ENCODE measurements around the gene PCBP3.

- no peak for TF ChIP-seq CTCF (IDR thresholded peaks at IDR 0.05; ENCODE audit: extremely low read depth in 1 of 2, insufficient read depth in 1 of 2, low read depth in 1 of 2, low read length in 2 of 2)
- TF ChIP-seq GATA2 (IDR thresholded peaks at IDR 0.05; ENCODE audit: insufficient read depth, insufficient read length, low read depth, low read length), result no peak
- TF ChIP-seq JUN (IDR thresholded peaks at IDR 0.05; ENCODE audit: borderline replicate concordance, insufficient read depth, insufficient read length, low read depth), result no peak
- no peak for TF ChIP-seq EZH2 (IDR thresholded peaks at IDR 0.05; ENCODE audit: borderline replicate concordance, low read depth, low read length, severe bottlenecking)
- TF ChIP-seq POLR2A (IDR thresholded peaks at IDR 0.05; ENCODE audit: low read depth, low read length), result no peak
- no peak for TF ChIP-seq MYC (IDR thresholded peaks at IDR 0.05; ENCODE audit: low read depth, low read length)
These were observed 82.3 kb downstream of the PCBP3 start for GRCh38 chr21:45725844-45726200.

Data from endothelial cell of umbilical vein (primary cell).